ENCODE measurements around the gene COA3.

DNA sequence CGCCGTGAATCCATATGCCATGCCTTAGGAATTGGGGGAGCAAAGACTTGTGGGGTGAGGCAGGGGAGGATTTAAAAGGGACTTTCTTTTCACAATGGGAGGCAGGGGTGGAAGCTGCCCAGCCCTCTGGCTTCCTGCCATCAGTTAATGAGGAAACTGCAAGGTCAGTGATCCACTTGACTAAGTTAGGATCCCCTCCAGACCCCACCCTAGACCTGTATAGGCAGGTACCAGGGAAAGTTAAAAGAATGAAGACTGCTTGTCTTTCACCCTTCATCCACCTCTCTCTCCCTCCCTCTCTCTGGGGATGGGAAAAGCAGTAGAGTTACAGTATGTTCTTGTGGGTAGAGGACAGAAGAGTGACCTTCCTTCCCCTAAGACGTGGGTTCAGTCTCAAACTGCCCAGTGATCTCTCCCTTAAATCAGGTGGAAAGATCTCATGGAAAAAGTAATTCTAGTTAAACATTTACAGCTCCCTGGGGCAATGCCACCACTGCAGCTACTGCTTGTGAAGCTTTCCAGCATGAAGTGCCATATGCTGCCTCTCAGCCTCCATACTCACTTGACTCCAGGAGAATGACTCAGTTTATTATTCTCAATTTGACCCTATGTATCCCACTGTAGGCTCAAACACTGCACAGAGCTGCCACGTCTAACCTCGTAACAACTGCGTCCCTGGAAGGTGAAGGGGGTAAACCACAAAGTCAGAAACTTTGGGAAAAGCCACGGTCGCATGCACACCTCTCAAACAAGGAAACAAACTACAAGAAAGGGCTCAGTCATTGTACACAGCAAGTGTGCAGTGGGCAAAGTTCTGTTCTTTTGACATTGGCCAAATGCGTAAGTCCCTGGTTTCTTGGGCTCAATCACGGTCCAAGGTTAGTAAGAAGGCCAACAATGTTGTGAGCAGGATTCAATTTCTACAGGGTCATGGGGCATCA is 1.2 kb downstream of the COA3 start:
- TF ChIP-seq, protein P1, sequence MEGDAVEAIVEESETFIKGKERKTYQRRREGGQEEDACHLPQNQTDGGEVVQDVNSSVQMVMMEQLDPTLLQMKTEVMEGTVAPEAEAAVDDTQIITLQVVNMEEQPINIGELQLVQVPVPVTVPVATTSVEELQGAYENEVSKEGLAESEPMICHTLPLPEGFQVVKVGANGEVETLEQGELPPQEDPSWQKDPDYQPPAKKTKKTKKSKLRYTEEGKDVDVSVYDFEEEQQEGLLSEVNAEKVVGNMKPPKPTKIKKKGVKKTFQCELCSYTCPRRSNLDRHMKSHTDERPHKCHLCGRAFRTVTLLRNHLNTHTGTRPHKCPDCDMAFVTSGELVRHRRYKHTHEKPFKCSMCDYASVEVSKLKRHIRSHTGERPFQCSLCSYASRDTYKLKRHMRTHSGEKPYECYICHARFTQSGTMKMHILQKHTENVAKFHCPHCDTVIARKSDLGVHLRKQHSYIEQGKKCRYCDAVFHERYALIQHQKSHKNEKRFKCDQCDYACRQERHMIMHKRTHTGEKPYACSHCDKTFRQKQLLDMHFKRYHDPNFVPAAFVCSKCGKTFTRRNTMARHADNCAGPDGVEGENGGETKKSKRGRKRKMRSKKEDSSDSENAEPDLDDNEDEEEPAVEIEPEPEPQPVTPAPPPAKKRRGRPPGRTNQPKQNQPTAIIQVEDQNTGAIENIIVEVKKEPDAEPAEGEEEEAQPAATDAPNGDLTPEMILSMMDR (conservative IDR thresholded peaks at IDR 0.05; ENCODE audit: low read depth in 2 of 2): no peak
- no peak for TF ChIP-seq STAT1 (IDR thresholded peaks at IDR 0.05; ENCODE audit: unreplicated experiment)
- no peak for TF ChIP-seq EZH2 (IDR thresholded peaks at IDR 0.05; ENCODE audit: low read depth, unreplicated experiment)
- no peak for TF ChIP-seq ZNF114 (CRISPR knock-in tag; IDR thresholded peaks at IDR 0.05)
- no peak for TF ChIP-seq EZH2phosphoT487 (IDR thresholded peaks at IDR 0.05; ENCODE audit: unreplicated experiment)
- TF ChIP-seq, protein P2, sequence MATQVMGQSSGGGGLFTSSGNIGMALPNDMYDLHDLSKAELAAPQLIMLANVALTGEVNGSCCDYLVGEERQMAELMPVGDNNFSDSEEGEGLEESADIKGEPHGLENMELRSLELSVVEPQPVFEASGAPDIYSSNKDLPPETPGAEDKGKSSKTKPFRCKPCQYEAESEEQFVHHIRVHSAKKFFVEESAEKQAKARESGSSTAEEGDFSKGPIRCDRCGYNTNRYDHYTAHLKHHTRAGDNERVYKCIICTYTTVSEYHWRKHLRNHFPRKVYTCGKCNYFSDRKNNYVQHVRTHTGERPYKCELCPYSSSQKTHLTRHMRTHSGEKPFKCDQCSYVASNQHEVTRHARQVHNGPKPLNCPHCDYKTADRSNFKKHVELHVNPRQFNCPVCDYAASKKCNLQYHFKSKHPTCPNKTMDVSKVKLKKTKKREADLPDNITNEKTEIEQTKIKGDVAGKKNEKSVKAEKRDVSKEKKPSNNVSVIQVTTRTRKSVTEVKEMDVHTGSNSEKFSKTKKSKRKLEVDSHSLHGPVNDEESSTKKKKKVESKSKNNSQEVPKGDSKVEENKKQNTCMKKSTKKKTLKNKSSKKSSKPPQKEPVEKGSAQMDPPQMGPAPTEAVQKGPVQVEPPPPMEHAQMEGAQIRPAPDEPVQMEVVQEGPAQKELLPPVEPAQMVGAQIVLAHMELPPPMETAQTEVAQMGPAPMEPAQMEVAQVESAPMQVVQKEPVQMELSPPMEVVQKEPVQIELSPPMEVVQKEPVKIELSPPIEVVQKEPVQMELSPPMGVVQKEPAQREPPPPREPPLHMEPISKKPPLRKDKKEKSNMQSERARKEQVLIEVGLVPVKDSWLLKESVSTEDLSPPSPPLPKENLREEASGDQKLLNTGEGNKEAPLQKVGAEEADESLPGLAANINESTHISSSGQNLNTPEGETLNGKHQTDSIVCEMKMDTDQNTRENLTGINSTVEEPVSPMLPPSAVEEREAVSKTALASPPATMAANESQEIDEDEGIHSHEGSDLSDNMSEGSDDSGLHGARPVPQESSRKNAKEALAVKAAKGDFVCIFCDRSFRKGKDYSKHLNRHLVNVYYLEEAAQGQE (IDR thresholded peaks at IDR 0.05; ENCODE audit: unreplicated experiment): no peak
- no peak for TF ChIP-seq POLR2AphosphoS5 (IDR thresholded peaks at IDR 0.05; ENCODE audit: low read depth)

All from GM23338 (cell line).